Nephron (organoid): ENCODE data around the gene SLC12A5.

ENCODE experiments used
- H3K27ac Mint-ChIP-seq, 3 experiments: 2 replicates each; pipeline ENCODE4 v1.8.0; 2020; ENCODE audit warnings: mixed read lengths in 3 of 3, mild to moderate bottlenecking in 2 of 3, moderate library complexity in 1 of 3
- H3K27me3 Mint-ChIP-seq: 2 replicates; pipeline ENCODE4 v1.8.0; 2021; ENCODE audit warnings: low read depth, mild to moderate bottlenecking, moderate library complexity, mixed read lengths
- H3K36me3 Mint-ChIP-seq: 2 replicates; pipeline ENCODE4 v1.8.0; 2020; ENCODE audit warnings: low read depth, mixed read lengths
- H3K4me1 Mint-ChIP-seq: 2 replicates; pipeline ENCODE4 v1.8.0; 2020; ENCODE audit warnings: mixed read lengths
- H3K4me3 Mint-ChIP-seq, 3 experiments: 2 replicates each; pipeline ENCODE4 v1.8.0; 2020; ENCODE audit warnings: mild to moderate bottlenecking in 3 of 3, mixed read lengths in 3 of 3, moderate library complexity in 2 of 3
- H3K9me3 Mint-ChIP-seq: 2 replicates; pipeline ENCODE4 v1.8.0; 2020; ENCODE audit warnings: mixed read lengths
- CTCF ChIP-seq, 3 experiments: fragments of 200-600 bp; sonication (generic); IDR thresholded peaks; one replicate each; pipeline ENCODE4 v1.5.0; 2021; ENCODE audit warnings: antibody characterized with exemption in 3 of 3; ENCODE audit not compliant: unreplicated experiment in 3 of 3

SLC12A5 gene

GRCh38 chr20:46060975-46061374, 32.0 kb downstream of the SLC12A5 start:
- Mint-ChIP-seq H3K4me1 (peaks cover 5% of the 10 kb centered on the region), H3K27ac (no peak overlapping the region)

GRCh38 chr20:46062151-46062550, 33.1 kb downstream of the SLC12A5 start:
- Mint-ChIP-seq H3K27ac (no peak overlapping the region), H3K4me1 (peaks cover 5% of the 10 kb centered on the region), H3K36me3 (peaks cover 75% of the 10 kb centered on the region), H3K4me3 (no peak overlapping the region), H3K27me3 (peaks cover 42% of the 10 kb centered on the region), H3K9me3 (no peaks in the 10 kb centered on the region)
- TF ChIP-seq CTCF (IDR thresholded peaks at IDR 0.05; ENCODE audit: unreplicated experiment in 3 of 3), result no peak

More at GRCh38 chr20:46060975-46061374, 32.0 kb downstream of the SLC12A5 start:
- Mint-ChIP-seq H3K9me3 (no peaks in the 10 kb centered on the region), H3K4me3 (no peak overlapping the region), H3K36me3 (peaks cover 69% of the 10 kb centered on the region), H3K27me3 (peaks cover 53% of the 10 kb centered on the region)
- TF ChIP-seq CTCF (IDR thresholded peaks at IDR 0.05; ENCODE audit: unreplicated experiment in 3 of 3), result no peak

DNA sequence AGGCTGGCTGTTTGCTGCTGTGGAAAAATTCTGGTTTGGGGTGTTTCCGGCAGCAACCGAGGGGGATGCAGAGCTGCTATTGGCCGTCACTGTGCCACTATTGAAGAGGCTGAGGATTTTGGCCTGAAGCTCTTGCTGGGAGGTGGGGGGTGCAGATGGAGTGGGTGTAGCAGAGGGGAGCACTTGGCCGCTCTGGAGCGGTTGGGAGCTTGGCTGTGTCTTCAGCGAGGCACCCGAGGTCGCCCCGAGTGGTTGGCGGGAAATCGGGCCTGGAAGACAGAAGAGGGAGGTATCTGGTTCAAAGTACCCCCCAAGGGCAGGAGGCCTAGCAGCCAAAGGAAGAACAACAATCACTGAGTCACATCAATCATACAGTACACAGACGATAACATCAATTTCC, 33.6 kb downstream of the SLC12A5 start:
- no peak overlapping the region for H3K27ac Mint-ChIP-seq
- TF ChIP-seq CTCF (IDR thresholded peaks at IDR 0.05; ENCODE audit: unreplicated experiment in 3 of 3), result no peak
- H3K27me3 Mint-ChIP-seq, result peaks cover 37% of the 10 kb centered on the region
- peaks cover 74% of the 10 kb centered on the region for H3K36me3 Mint-ChIP-seq
- H3K4me3 Mint-ChIP-seq, result no peak overlapping the region
- H3K9me3 Mint-ChIP-seq, result no peaks in the 10 kb centered on the region
- peaks cover 5% of the 10 kb centered on the region for H3K4me1 Mint-ChIP-seq

GRCh38 chr20:46063151-46063550, 34.1 kb downstream of the SLC12A5 start:
- Mint-ChIP-seq H3K4me3 (no peak overlapping the region), H3K4me1 (peaks cover 5% of the 10 kb centered on the region), H3K27ac (no peak overlapping the region), H3K9me3 (no peaks in the 10 kb centered on the region), H3K36me3 (peaks cover 77% of the 10 kb centered on the region), H3K27me3 (peaks cover 32% of the 10 kb centered on the region)
- TF ChIP-seq CTCF (IDR thresholded peaks at IDR 0.05; ENCODE audit: unreplicated experiment in 3 of 3), result no peak

DNA sequence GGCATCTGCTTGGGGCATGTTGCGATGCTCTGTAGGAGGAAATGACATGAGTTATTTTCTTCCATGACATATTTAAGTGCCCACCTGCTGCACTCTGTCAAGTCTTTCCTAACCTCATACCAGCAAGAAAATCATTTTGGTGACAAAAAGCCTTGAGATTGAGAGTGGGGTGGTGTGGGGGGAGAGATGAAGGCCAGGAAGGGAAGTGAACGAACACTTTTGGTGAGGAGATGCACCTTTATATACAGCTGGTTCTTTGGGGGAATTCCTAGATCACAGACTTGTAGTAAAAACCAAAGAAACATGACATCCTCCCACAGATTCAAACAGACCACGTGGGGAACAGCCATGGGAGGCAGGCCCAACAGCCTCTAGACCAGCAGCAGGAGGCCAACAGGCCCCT, 34.6 kb downstream of the SLC12A5 start:
- H3K27me3 Mint-ChIP-seq, result peaks cover 27% of the 10 kb centered on the region

More for the DNA sequence above, 34.6 kb downstream of the SLC12A5 start:
- no peak for TF ChIP-seq CTCF (IDR thresholded peaks at IDR 0.05; ENCODE audit: unreplicated experiment in 3 of 3)
- Mint-ChIP-seq H3K4me3 (no peak overlapping the region), H3K9me3 (no peaks in the 10 kb centered on the region), H3K4me1 (peaks cover 5% of the 10 kb centered on the region), H3K36me3 (peaks cover 82% of the 10 kb centered on the region), H3K27ac (no peak overlapping the region)
